Activated CD4-positive, alpha-beta T cell treated with anti-CD3 and anti-CD28 coated beads, Interleukin-2, amount 10 ng/mL, durations not matched to agents 7 days and 5 days (primary cell): ENCODE results near the gene GAA. TPM values are rescaled to one million over a fixed set of nuclear protein-coding genes. Genes with fewer than 3 reads are reported as not detected.

Source experiments
- microRNA-seq: library from miRNA; unstranded; fragments of <30 nt; microRNA quantifications from one replicate; pipeline ENCODE4 v1.2.0, GENCODE V29; 2021; ENCODE audit warnings: borderline microRNAs expressed, borderline replicate concordance
- total RNA-seq, 2 experiments: library from RNA; stranded (reverse); gene quantifications; one replicate each; pipeline ENCODE4 v1.2.3, GENCODE V29; 2021

Gene GAA
- total RNA-seq, 2 experiments from 2014 or later: 14.7 to 16.3 TPM

Small RNA genes lying within 50 kb of the gene (microRNA-seq; reads per million reads assigned to microRNA genes)
- gene MIR1268B: not detected

Other genes with a start within 250 kb of the GAA start
- 1 to 10 TPM in 1 of 2 experiments, under 1 TPM in 1; 0.74 to 1.2 TPM for gene TBC1D16, start 65.7 kb upstream of the GAA start, total RNA-seq
- gene CCDC40, start 64.9 kb upstream of the GAA start, total RNA-seq: not detected
- gene EIF4A3, start 45.5 kb downstream of the GAA start, total RNA-seq: 100 to 1,000 TPM; 148 to 157 TPM
- not detected for gene CARD14, start 68.4 kb downstream of the GAA start, total RNA-seq
- gene SGSH, start 118.8 kb downstream of the GAA start, total RNA-seq: 10 to 100 TPM; 31.5 to 34.3 TPM
- gene SLC26A11, start 118.8 kb downstream of the GAA start, total RNA-seq: 1 to 10 TPM; 5.9 to 6.1 TPM
- 100 to 1,000 TPM; 579 to 602 TPM for gene RNF213, start 159.3 kb downstream of the GAA start, total RNA-seq